NK-92 (cell line): ENCODE data around the gene BPTF.
"Not testable (repeated sequence)": the region's sequence is repeated elsewhere in the genome, so short reads cannot be mapped to it uniquely, and the experiment has no call there.

Experiments
- DNase-seq: peaks from one replicate; lab custom pipeline; 2025; ENCODE audit not compliant: unreplicated experiment; lab: John Stamatoyannopoulos, UW

The BPTF gene

DNA sequence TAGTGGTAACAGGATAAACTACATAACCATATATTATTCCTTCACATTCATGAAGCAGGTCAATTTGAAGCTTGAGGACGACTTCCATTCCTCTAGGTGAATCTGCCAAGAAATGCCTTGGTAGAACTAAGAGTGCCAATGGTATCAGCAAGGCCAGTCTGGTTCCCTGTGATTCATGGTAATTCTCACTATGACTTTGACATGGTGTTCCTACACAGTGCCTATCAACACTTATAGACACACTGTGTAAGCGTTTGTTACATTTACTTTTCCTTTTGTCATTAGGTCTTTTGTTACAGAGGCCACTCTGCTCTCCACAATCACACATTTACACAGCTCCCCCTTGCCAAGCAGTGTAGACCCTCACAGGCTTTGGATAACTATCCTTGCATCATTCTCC is 136.9 kb downstream of the BPTF start:
- DNase-seq: not testable (repeated sequence)

DNA sequence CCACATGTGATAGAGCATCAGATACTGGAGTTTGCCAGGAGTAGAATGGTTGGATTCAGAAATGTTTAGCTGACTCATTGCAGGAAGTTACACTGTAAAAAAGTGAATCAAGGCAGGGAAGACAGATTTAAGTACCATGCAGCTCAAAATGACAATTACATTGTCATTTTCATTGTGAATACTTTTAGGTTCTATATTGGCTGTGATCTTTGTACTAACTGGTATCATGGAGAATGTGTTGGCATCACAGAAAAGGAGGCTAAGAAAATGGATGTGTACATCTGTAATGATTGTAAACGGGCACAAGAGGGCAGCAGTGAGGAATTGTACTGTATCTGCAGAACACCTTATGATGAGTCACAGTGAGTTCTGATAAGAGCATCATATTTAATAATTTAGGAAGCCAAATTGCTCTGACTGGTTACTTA is 137.9 kb downstream of the BPTF start:
- DNase-seq: not testable (repeated sequence)

- DNase-seq: no peak
These were observed 145.5 kb downstream of the BPTF start for GRCh38 chr17:67970783-67971182.

GRCh38 chr17:67974185-67974584 is 148.9 kb downstream of the BPTF start:
- no peak for DNase-seq

DNA sequence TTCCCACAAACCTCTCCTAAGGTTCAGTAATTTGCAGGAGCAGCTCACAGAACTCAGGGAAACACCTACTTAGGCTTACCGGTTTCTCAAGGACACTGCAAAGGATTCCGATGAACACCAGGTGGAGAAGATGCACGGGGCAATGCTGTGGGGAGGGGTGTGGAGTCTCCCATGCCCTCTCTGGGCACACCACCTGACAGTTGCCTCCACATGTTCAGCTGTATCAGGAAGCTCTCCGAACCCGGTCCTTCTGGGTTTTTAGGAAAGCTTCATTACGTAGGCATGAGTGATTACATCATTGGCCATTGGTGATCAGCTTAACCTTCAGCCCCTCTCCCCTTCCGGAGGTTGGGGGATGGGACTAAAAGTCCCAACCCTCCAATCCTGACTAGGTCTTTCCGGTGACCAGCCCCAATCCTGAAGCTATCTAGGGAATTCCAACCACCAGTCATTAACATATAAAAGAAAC is 149.3 kb downstream of the BPTF start:
- no peak for DNase-seq

- not testable (repeated sequence) for DNase-seq
These were observed 151.0 kb downstream of the BPTF start for GRCh38 chr17:67976306-67976705.

DNA sequence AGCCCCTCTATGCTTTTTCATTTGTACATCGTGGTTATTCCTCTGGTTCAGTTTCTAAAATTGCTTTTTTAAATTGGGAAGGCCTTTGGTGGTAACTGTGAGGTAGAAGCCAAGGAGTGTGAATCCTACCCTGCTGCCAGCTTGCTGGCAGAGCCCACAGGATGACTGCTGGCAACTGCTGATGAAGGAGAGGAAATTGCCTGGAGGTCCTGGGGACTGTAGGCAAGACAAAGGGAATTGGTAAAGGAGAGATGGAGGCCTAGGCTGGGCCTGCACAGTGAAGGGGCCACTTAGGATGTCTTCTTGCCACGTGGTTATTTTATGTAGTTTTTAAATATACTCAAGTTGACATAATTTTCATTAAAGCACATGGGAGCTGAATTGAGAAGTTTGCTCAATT is 155.2 kb downstream of the BPTF start:
- no peak for DNase-seq

GRCh38 chr17:67980883-67981282 is 155.6 kb downstream of the BPTF start:
- DNase-seq: not testable (repeated sequence)

DNA sequence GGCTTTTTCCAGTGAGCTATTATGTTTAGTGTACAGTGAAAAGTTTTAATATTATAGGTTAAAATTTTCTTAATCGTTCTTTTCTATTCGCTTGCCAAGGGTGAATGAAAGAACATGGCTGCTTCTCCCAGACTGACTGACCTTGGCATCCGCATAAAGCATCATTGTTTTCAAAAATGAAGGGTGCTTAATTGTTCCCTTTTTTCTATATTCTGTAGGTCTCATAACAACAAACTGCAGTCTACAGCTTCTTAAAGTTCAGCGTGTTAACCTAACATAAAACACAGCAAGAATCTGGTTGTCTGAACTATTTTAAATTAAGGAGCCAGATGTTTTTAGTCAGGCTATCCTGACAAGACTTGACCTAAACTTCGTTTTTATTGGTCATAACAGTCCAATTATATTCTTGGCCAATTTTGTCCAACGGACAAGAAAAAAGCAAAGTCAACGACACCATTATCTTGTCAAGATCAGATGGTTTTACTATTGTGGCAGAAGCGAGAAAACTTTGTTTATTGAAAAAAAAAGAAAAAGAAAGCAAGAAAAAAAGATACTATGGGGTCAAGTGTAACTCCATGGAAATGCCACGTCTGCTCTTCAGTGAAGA is 156.8 kb downstream of the BPTF start:
- DNase-seq: no peak

DNA sequence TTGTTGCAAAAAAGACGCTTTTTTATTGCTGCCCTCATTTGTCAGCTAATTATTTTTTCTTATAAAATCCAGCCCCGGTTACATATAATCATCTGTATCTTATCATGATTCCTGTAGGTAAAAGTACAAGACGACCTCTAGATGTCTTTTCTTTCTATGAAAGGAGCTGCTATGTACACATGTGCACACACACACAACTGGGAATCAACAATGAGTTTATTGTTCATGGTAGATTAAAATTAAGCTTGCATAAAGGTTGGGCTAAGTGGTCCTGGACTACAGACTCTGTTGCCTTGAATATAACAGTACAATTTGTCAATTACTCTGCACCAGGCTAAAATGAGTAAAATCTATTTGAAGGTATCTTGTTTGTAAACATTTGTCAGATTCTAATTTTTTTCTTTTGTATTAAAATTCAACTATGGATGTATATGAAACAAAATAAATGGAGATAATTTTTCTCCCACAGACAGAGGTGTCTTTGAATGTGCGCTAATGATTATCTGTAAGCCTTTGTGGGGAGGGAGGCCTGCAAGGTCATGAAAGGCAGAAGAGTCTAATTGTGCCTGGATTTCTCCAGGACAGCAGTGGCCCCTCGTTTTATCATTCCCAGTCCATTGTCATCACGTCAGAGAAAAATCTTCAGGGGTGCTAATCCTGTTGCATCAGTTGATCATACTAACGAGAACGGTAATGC is 157.5 kb downstream of the BPTF start:
- no peak for DNase-seq

- no peak for DNase-seq
These were observed 158.0 kb downstream of the BPTF start for GRCh38 chr17:67983383-67983688.

- DNase-seq: no peak
These were observed 165.6 kb downstream of the BPTF start for GRCh38 chr17:67990909-67991308.

- no peak for DNase-seq
These were observed 167.3 kb downstream of the BPTF start for GRCh38 chr17:67992548-67993152.

DNA sequence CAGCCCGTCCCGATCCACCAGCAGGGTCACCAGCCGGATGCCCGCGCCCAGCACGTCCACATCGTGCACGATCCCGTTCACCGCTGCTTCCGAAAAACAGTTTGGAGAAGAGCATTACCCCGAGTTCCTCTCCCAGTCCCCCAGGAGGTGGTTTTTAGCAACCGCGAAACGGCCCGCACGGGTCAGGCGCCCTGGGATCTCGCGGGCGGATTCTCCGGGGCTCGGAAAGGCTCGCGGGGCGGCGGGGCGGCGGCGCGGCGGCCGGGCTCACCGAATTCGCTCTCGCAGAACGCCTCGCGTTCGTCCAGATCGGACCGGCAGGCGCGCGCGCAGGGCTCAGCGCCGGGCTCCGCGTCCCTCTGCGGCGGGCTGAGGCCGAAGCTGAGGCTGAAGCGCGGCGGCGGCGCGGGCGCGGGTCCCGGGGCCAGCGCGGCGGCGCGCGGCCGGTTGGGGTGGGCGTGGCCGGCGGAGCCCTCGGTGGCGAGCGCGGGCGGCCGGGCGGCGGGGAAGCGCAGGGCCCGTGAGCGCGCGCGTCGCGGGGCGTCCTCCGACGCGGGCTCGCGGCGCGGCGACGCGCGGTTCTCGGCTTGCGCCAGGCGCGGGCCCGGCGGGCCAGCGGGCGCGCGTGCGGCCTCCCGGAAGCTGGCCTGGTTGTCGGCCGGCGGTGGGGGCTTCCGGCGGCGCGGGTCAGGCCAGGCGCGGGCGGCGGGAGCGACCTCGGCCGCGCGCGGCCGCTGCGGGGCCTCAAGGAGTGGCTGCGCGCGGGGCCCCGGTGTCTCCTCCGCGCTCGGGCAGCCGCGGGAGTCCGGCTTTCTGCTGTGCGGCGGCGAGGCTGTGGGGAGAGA is 168.1 kb downstream of the BPTF start:
- no peak for DNase-seq

DNA sequence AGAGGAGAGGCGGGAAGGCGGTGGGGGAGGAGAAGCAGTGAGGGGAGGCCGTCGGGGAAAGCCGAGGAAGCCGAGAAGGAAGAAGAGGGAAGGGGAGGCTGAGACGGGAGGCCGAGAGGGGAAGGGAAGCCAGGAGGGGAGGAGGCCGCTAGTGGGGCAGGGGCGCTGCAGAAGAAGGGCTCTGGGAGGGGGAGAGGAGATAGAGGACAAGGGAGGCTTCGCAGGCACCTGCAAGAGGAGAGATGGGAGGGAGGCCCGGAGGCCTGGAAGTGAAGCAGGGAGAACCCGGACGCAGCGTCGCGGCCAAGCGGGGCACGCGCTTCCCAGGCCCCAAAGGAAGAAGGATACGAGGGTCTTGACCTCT is 168.7 kb downstream of the BPTF start:
- no peak for DNase-seq

DNA sequence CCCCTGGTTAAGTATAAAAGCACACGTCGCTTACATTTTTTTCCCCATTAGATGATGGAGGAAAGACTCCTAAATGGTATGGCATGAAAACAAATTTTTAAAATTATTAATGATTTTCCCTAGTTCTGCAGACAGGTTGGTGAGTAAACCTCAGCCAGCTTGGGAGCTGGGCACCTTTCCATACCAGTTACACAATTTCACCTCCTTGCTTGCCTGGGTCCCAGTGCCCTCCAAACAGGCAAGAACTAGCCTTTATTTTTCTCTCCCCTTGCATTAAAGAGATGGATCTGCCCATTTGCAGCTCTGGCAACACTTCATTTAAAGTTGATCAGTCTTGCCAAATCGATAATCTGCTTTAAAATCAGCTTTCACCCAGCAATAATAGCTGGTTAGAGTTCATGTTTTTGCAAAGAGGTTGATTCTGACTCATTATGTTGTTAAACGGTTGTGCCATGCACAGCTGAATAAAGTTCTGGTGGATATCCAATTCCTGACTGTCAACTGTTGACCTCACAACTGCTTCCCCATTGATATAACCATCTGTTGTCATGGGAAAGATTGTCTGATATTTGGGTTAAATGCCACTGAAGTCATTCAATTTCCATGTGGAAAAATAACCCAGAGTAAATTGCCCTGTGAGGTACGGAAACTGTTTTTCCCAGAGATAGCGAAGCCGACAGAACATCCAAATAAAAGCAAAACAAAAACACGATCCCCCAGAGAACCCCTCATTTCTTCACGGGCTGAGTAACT is 169.7 kb downstream of the BPTF start:
- DNase-seq: no peak

DNA sequence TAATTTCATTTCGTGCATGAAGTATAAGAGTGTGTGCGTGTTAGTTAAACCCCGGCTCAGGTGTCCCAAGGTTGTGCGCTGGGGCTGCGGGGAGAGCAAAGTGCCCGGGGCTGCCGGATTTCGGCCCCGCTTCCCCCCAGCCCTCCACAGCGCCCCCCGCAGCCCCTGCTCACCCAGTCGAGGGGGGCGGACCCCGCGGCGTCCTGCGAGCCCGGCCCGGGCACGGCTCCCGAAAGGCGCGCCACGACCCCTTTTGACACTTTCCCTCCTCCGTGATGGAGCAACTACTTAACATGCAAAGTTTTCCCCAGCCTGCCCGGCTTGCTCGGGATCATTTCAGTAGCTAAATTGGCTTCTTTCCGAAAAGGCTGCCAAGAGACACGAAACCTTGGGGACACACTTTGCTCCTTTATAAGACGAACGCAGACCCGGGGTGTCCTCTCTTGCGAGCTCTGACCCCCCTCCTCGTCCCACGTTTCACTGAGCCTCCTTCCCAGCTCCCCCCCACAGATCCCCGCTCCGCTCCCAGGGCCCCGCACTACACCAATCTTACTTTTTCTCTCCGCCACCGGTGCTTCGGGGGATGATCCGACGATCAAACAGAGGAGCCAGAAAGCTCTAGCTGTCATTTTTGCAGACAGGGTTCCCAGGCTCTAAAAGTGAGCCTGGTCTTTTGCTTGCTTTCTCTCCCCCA is 170.4 kb downstream of the BPTF start:
- DNase-seq: no peak

DNA sequence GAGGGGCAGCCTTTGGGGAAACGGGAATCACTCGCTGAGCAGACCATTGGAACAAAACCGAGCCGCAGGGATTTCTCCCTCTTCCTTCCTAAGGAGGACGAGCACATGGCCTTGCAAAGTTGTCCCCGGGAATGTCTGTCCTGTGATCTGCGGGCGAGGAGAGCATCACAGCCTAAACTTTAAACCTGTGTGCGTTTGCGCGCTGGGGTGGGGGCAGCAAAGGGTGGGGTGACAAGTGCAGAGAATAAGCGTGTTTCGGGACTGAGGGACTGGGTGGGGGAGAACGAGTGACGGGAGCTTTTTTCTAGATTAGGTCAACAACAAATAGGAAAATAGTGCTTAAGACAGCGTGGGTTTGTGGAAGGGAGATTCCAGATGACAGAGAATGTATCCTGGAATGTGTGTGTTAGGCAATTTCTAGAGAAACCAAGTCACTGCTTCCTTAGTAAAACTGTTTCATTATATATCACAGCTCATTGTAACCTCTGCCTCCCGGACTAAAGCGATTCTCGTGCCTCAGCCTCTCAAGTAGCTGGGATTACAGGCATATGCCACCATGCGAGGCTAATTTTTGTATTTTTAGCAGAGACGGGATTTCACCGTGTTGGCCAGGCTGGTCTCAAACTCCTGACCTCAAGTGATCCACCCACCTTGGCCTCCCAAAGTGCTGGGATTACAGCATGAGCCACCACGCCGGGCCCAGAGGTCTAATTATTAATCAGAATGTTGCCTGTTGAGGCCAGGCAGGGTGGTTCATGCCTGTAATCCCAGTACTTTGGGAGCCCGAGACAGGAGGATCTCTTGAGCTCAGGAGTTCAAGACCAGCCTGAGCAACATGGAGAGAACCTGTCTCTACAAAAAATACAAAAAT is 171.2 kb downstream of the BPTF start, which contains the start of gene C17orf58:
C17orf58 (minus strand) TSS at position 169 of the 871 bp plus-strand sequence. CDS start 271 bp downstream, outside the sequence.
- not testable (repeated sequence) for DNase-seq

DNA sequence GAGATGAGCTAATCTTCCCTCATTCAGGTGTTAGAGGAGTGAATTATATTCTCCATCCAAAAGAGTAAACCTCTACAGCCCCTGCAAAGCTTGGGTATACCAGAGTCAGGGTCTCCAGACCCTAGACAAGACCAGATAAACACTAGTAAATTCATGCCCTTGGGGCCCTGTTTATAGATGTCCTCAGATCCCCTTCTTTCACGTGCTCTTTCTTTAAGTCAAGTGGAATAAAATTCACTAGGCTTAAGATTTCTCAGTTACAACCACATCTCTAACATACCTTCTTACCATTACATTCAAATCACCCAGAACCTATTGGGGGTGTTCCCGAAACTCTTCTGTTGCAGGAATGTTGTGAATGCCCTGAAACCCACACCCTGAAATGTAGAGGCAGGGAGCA is 173.2 kb downstream of the BPTF start:
- DNase-seq: no peak
